GM04503 (cell line): Measurements from ENCODE around the gene CCL17.
"Not testable (repeated sequence)": the region's sequence is repeated elsewhere in the genome, so short reads cannot be mapped to it uniquely, and the experiment has no call there.

Experiments
- DNase-seq: peaks from one replicate; pipeline ENCODE4 v3.0.0-alpha.2; 2012; ENCODE audit warnings: low read depth

The CCL17 gene

DNA sequence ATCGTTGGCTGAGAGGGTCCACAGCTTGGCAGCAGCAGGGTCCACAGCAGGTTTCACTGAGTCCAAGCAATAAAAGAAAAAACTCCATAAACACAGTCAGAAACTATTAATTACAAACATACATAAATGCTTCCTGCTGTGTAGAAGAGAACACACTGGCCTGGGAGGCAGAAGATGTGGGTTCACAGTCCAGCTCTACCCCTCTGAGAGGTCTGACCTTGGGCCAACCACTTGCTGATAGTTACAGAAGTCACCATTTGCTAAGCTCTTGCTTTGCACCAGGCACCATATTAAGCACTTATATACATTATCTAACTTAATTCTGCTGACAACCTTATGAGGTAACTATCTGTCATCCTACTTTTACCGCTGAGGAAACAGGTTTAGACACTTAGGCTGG lies 27.9 kb downstream of the CCL17 start:
- no peak for DNase-seq

DNA sequence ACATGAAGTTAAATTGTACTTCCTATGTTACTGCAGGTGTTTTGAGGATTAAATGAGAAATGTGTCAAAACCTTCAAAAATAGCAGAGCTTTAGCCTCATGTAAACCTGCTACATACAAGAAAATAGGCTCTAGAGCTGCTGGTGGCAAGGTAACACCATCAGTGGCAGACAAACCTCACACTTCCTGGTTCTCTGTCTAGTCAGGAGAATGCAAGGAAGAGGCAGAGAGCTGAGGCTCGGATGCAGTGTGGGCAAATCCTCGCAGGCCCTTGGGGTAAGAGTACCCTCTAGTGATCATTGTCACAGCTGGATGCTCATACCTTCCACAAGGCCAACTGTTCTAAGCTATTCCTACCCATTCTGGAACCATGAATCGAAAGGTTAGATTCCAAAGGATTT lies 28.4 kb downstream of the CCL17 start:
- DNase-seq = no peak

DNA sequence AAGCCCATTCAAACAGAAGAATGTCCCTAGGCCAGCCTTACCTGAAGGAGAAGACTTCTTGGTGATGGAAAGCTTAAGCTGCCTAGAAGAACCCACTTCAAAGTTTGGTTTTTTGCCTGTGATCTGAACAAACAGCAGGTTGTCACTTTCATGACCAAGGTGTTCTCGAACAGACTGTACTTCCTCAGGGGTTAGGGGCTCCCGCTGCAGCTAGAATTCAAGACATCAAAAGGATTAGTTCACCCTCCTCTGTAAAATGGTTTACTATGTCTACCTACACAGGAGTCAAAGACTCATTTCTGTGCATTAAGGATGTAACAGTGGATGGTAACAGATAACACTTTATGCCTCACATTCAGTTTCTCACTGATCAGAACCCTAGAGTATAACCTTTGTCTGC lies 29.4 kb downstream of the CCL17 start:
- no peak for DNase-seq

DNA sequence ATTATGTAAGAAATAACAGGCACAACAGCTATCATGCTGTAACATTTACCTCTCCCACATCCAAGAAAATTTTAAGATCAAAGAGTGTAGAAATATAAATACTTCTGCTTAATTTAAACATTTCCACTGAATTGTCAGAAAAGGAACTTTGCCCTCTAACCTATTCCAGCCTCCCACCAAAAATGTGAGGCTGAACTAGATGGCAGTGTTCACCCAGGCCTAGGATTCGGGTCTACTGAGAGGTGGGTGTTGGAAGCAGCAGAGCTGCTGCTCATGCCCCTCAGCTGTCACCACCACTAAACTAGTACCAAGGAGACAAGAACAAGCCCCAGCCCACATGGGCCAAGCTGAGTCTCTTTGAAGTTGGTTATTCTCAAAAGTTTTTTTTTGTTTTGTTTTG lies 31.3 kb downstream of the CCL17 start:
- DNase-seq = no peak

DNA sequence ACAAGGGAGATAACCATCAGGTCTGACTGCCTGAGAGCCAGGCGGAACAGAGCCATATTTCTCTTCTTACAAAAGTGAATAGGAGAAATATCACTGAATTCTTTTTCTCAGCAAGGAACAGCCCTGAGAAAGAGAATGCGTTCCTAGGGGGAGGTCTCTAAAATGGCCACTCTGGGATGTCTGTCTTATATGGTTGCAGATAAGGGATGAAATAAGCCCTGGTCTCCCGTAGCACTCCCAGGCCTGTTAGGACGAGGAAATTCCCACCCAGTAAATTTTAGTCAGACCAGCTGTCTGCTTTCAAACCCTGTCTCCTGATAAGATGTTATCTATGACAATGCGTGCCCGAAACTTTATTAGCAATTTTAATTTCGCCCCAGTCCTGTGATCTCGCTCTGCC lies 35.4 kb downstream of the CCL17 start:
- not testable (repeated sequence) for DNase-seq

DNA sequence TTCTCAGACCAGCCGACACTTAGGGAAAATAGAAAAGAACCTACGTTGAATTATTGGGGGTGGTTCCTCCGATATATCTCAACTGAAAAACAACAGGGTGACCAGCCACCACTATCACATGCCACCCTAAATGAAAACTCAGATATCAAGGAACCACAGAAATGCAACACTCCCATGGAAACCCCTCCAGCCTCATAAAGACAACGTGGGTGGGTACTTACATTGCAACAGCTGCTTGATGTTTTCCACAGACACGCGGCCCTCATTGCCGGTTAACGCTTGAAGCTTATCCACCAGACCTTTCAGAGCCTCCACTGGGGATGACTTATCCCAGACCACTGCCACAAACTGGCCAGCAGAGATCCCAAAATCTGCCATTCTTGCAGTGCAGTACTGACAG lies 36.0 kb downstream of the CCL17 start:
- DNase-seq = not testable (repeated sequence)

DNA sequence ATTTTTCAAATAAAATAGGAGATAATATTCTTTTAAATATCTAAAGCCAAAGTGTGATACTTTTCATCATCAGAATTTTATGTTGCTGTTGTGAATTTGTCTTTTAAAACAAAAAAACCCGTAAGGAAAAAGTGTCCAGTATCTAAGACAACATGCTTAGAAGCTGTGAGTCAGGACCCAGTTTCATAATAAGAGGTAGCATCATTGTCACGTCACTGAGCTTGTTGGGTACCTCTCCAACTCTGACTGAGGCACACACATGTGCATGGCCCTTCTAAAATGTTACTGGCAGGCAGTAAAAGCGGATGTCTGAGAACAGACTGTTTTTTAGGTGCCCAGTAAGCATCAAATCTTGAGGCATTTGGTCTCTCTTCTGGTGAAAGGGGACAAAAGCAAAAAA lies 40.1 kb downstream of the CCL17 start:
- DNase-seq = peak; percentile 52

DNA sequence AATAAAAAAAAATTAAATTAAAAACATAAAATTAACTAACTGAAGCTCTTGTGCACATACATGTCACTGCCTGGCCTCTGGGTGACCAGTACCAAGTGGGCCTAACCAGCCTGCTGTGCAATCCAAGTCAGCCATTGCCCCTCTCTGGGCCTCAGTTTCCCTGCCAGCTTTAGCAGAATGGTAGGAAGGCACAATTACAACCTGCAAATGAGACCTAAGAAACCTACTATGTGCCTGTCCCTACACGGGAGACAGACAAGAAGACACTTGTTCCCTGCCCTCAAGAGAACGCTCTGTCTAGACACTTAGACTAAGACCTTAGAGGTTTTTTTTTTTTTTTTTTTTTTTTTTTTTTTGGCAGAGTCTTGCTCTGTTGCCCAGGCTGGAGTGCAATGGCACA lies 40.9 kb downstream of the CCL17 start:
- DNase-seq = no peak

DNA sequence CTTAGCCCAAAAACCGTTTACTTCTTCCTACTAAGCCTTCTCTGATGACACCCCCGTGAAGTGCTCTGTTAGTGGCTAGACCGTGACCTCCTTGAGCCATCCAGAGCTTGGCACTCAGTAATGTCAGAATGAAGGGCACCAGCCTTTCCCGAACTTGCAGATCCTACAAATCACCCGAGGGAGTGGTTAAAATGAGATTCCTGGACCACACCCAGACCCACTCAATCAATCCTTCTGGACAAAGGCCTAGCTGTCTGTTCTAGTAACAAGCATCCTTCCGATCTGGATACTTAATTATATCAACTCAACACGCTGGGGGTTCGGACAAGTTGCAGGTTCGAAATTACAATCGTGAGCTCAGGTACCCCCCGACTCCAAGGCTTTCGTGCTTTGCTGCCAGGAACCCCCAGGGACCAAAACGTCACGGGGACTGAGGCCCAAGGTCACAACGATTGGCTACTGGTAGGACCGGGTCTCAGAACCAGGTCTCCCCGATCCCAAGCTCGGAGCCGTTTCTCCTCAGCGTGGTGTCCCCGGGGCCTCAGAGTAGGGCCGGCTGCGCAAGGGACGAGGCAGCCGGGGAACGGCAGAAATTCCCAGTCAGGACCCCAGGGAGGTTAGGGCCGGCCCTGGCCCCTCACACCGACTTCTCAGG lies 42.1 kb downstream of the CCL17 start:
- DNase-seq = no peak

DNA sequence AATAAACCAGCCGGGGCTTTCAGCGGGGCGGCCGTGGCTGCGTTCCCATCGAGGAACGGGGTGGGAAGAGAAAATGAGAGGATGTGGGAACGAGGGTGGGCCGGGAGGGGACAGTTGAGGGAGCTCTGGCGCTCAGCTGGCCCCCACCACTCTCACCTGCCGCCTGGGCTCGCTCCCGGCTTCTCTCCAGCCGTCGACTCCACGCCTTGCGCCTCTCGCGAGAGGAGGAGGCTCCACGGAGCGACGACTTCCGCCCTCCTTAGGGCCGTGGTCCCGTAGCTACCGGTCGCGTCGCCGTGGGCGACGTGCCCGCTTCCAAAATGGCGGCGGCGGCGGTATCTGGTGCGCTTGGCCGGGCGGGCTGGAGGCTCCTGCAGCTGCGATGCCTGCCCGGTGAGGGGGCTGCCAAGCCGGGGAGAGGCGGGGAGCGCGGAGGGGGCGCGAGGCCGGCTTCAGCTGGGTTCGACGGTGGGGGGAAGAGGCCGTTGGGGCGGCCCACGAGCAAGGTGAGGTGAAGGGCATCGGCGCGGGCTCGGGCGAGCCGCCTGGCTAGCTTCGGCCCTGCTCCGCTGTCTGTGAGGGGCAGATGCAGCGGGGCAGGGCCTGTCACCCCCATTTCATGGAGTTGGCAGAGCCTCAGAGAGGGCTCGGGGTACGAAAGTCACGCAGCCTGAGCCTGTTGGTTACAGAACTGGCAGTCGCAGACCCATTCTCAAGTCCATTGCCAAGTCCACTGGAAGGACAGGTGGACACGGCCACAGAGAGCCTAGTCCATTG lies 42.8 kb downstream of the CCL17 start, which contains the start of the genes CIAPIN1 and COQ9:
Gene CIAPIN1, minus strand, starts transcription at position 200 of the 777 bp plus-strand sequence. CDS start 6,457 bp downstream, outside the sequence.
Gene COQ9, plus strand, starts transcription at position 294 of the 777 bp plus-strand sequence. Its CDS starts 27 bp downstream, at position 321.
- DNase-seq = peak; percentile 51

DNA sequence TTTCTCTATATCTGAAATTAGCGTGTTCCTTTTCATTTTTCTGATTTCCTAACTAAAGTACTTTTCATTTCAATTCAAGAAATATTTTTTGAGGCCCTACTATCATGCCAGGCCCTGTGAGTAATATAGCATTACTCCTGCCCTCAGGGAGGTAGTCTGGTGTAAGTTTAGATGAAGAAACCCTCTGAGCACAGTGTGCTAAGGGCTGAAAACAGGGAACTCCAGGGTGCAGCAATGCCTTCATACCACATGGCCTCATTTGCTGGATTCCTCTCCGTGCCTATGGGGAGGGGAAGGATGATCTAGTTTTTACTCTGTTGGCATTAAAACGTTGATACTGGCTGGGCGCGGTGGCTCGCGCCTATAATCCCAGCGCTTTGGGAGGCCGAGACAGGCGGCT lies 47.5 kb downstream of the CCL17 start:
- no peak for DNase-seq

DNA sequence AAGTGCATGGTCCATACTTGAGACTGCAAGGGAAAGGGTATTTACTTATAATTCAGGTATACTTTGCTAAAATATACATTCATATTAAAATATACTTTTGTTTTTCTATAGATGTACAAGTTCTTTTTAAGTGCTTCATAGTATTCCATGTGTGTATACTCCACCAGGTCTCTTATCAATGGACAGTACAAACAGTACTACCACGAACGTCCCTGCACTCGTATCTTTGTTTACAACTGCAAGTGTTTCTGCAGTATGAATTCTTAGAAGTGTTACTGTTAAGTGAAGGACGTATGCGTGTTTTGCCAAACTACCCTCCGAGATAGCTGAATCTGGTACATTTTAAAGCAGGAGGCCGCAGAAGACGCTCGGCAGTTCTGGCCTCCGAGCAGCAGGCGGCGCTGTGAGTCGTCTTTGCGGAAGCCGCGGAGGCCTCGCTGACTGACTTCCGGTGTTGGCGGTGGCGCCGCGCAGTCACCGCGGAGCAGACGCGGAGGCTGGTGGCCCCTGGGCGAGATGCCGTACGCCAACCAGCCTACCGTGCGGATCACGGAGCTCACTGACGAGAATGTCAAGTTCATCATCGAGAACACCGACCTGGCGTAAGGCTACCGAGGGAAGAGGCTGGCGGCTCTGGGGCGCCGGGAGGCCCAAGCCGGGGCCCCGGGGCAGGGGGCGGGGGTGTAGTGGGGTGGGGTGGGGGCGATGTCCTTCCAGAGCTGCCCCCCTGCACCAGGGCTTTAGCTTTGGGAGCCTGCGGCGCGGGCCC lies 57.8 kb downstream of the CCL17 start, which contains the start of gene POLR2C:
Gene POLR2C, plus strand, starts transcription at position 471 of the 769 bp plus-strand sequence. Its CDS starts 46 bp downstream, at position 517.
- no peak for DNase-seq

DNA sequence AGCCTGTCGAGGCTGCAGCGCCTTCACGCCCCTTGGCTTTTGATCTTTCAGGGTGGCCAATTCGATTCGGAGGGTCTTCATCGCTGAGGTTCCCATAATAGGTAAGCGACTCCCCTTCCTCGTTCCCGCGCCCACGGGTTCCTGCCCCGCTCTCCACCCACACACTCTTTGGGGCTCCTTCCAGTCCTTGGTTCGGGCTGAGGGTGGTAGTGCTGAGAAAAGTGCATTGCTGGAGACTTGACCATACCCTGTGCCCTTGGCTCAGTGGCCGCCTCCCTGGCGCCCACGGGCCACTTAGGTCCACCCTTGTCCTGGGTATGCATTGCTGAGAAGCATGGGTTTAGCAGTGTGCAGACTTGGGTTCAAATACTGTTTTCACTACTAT lies 58.4 kb downstream of the CCL17 start:
- no peak for DNase-seq

DNA sequence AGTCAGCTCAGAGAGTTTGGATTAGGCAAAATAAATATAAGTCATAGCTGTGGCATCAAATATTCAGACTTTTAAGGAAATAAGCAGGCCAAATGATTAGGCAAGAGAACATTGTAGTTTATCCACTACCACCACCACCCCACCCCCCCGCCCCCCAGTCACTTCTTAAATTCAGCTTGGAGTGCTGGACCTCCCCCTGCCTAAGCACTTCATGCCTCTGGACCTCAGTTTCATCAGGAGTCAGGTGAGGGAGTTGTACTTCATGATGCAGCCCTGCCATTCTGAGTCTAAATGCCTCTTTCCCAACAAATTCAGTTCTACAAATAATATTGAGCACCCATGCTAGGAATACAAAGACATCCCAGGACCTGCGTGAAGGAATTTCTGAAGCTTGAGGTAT lies 60.0 kb downstream of the CCL17 start:
- DNase-seq = no peak
